A549 (cell line): Measurements from ENCODE around the gene ADAMTS2. TPM values are rescaled to one million over a fixed set of nuclear protein-coding genes. Genes with fewer than 3 reads are reported as not detected.

ENCODE experiments used
- ATAC-seq, 2 experiments: fragments of 200-7000 bp in 1 of 2; fragments of >200 bp in 1 of 2; cut with Nextera tagmentation in 1 of 2; cut with Tn5 transposase in 1 of 2; 3 replicates each; pipeline versions ENCODE4 v1.8.0 to v1.9.1; 2018 to 2020; ENCODE audit warnings: mild to moderate bottlenecking in 1 of 2, moderate library complexity in 1 of 2
- CTCF ChIA-PET: fragments of 300-600 bp; sonication (Branson Sonifier 250); formaldehyde crosslinking; extraction: SDS; loops from one replicate; lab custom pipeline; 2021; ENCODE audit warnings: antibody characterized with exemption, inconsistent platforms; lab: Yijun Ruan, JAX
- POLR2A ChIA-PET: fragments of 350-600 bp; formaldehyde crosslinking; extraction: SDS; loops from one replicate; lab custom pipeline; 2021; ENCODE audit warnings: antibody characterized with exemption, inconsistent platforms; lab: Yijun Ruan, JAX
- DNase-seq, 2 experiments: peaks; one replicate each; pipeline versions ENCODE4 v3.0.0 to v3.0.0-alpha.2; 2011 to 2016; ENCODE audit warnings: low read depth in 1 of 2, low spot score in 1 of 2
- FAIRE-seq: peaks from 2 replicates; lab custom pipeline; 2011; peaks lifted over from hg19 to GRCh38; lab: Jason Lieb, UNC
- H3K27ac ChIP-seq, 2 experiments: fragments of >200 bp; sonication (Bioruptor Twin); formaldehyde crosslinking; 3 replicates each; pipeline ENCODE4 v1.5.1; 2016 to 2017
- H3K4me1 ChIP-seq: fragments of >200 bp; sonication (Bioruptor Twin); formaldehyde crosslinking; 3 replicates; pipeline ENCODE4 v1.6.1; 2016
- H3K4me2 ChIP-seq: fragments of >200 bp; sonication (Bioruptor Twin); formaldehyde crosslinking; 3 replicates; pipeline ENCODE4 v1.6.1; 2016
- H3K4me3 ChIP-seq: fragments of >200 bp; sonication (Bioruptor Twin); formaldehyde crosslinking; 3 replicates; pipeline ENCODE4 v1.5.1; 2016
- H3K9me3 ChIP-seq: fragments of >200 bp; sonication (Bioruptor Twin); formaldehyde crosslinking; 3 replicates; pipeline ENCODE4 v1.6.1; 2016
- CBX2 ChIP-seq: fragments of 200-600 bp; sonication (generic); IDR thresholded peaks from 2 replicates; pipeline ENCODE4 v1.6.1; 2016; ENCODE audit warnings: low read depth, mild to moderate bottlenecking, borderline replicate concordance
- CBX8 ChIP-seq: fragments of 200-600 bp; sonication (generic); IDR thresholded peaks from 2 replicates; pipeline ENCODE4 v1.6.1; 2016
- CHD2 ChIP-seq: fragments of 150-350 bp; IDR thresholded peaks from 2 replicates; pipeline ENCODE4 v1.6.1; 2014; ENCODE audit warnings: low read length; ENCODE audit not compliant: partially characterized antibody
- CTCF ChIP-seq: fragments of >200 bp; sonication (Bioruptor Twin); formaldehyde crosslinking; IDR thresholded peaks from 3 replicates; pipeline ENCODE4 v1.5.1; 2016
- FOSB ChIP-seq: fragments of 250-450 bp; sonication (Bioruptor Pico); IDR thresholded peaks from 2 replicates; pipeline ENCODE4 v1.5.0; 2020; ENCODE audit warnings: mild to moderate bottlenecking, moderate library complexity
- FOXS1 ChIP-seq: fragments of 250-450 bp; sonication (Bioruptor Pico); IDR thresholded peaks from 2 replicates; pipeline ENCODE4 v1.5.0; 2020; ENCODE audit warnings: mild to moderate bottlenecking, moderate library complexity
- HES2 ChIP-seq: fragments of >200 bp; sonication (Bioruptor Twin); formaldehyde crosslinking; IDR thresholded peaks from 2 replicates; pipeline ENCODE4 v1.6.1; 2016
- HEYL ChIP-seq: fragments of 250-450 bp; sonication (Bioruptor Pico); IDR thresholded peaks from 2 replicates; pipeline ENCODE4 v1.8.0; 2021; ENCODE audit warnings: mild to moderate bottlenecking, moderate library complexity
- HMGXB4 ChIP-seq: fragments of 250-450 bp; sonication (Bioruptor Pico); IDR thresholded peaks from 2 replicates; pipeline ENCODE4 v1.5.0; 2021; ENCODE audit warnings: mild to moderate bottlenecking, moderate library complexity, borderline replicate concordance
- HOXA7 ChIP-seq: fragments of 250-450 bp; sonication (Bioruptor Pico); IDR thresholded peaks from 2 replicates; pipeline ENCODE4 v1.5.0; 2020; ENCODE audit warnings: mild to moderate bottlenecking, moderate library complexity
- HOXB5 ChIP-seq: fragments of 250-450 bp; sonication (Bioruptor Pico); IDR thresholded peaks from 2 replicates; pipeline ENCODE4 v1.5.0; 2020; ENCODE audit warnings: mild to moderate bottlenecking, moderate library complexity
- JUNB ChIP-seq: fragments of >200 bp; sonication (Bioruptor Twin); formaldehyde crosslinking; IDR thresholded peaks from 2 replicates; pipeline ENCODE4 v1.6.1; 2016
- KDM1A ChIP-seq: fragments of 200-600 bp; sonication (generic); IDR thresholded peaks from 2 replicates; pipeline ENCODE4 v1.6.1; 2016; ENCODE audit warnings: low read depth, mild to moderate bottlenecking
- KDM5A ChIP-seq: fragments of 200-600 bp; sonication (generic); IDR thresholded peaks from 2 replicates; pipeline ENCODE4 v1.6.1; 2016; ENCODE audit warnings: antibody characterized with exemption, mild to moderate bottlenecking
- MAZ ChIP-seq: fragments of 150-350 bp; IDR thresholded peaks from 2 replicates; pipeline ENCODE4 v1.6.1; 2014; ENCODE audit warnings: antibody characterized with exemption, low read depth, low read length, borderline replicate concordance
- NFE2L2 ChIP-seq: fragments of 150-350 bp; conservative IDR thresholded peaks from 2 replicates; pipeline ENCODE4 v1.6.1; 2014; ENCODE audit warnings: low read length
- POLR2A ChIP-seq: IDR thresholded peaks from 2 replicates; pipeline ENCODE4 v1.6.1; 2012; ENCODE audit warnings: mild to moderate bottlenecking, low read length
- RAD21 ChIP-seq, 2 experiments: fragments of >200 bp in 1 of 2; sonication (Bioruptor Twin) in 1 of 2; formaldehyde crosslinking in 1 of 2; IDR thresholded peaks in 1 of 2; conservative IDR thresholded peaks in 1 of 2; 2 replicates in 1 of 2; 3 replicates in 1 of 2; pipeline ENCODE4 v1.6.1; 2012 to 2018; ENCODE audit warnings: inconsistent platforms in 1 of 2
- REST ChIP-seq: fragments of 200-600 bp; sonication (generic); IDR thresholded peaks from 2 replicates; pipeline ENCODE4 v1.6.1; 2016; ENCODE audit warnings: antibody characterized with exemption, mild to moderate bottlenecking, moderate library complexity
- RNF2 ChIP-seq: fragments of 200-600 bp; sonication (generic); IDR thresholded peaks from 2 replicates; pipeline ENCODE4 v1.6.1; 2016; ENCODE audit warnings: low read depth, mild to moderate bottlenecking, antibody characterized with exemption, moderate library complexity, borderline replicate concordance
- TFCP2L1 ChIP-seq: fragments of 250-450 bp; sonication (Bioruptor Pico); IDR thresholded peaks from 2 replicates; pipeline ENCODE4 v1.5.0; 2021; ENCODE audit warnings: mild to moderate bottlenecking
- ZFP36 ChIP-seq: fragments of 450-650 bp; IDR thresholded peaks from 2 replicates; pipeline ENCODE4 v1.6.1; 2014; ENCODE audit warnings: borderline replicate concordance; ENCODE audit not compliant: partially characterized antibody
- ZSCAN20 ChIP-seq: fragments of 250-450 bp; sonication (Bioruptor Pico); IDR thresholded peaks from 2 replicates; pipeline ENCODE4 v1.8.0; 2022; ENCODE audit warnings: mild to moderate bottlenecking, moderate library complexity
- WGBS: methylation state at CpG from one replicate; pipeline ENCODE4 v1.1.6; 2017; ENCODE audit errors: missing lambda C conversion rate; 5-methylcytosine and 5-hydroxymethylcytosine counted together
- polyA plus RNA-seq, 4 experiments: library from polyadenylated mRNA; depleted of rRNA in 3 of 4; stranded (reverse); fragments of >200 nt; fragmentation: RNase III in 1 of 4; extraction: RNeasy Plus Mini Kit Qiagen cat#74134 plus additional on column Dnase treatment in 1 of 4; gene quantifications; 2 replicates in 3 of 4; 3 replicates in 1 of 4; pipeline ENCODE4 v1.2.3, GENCODE V29; 2011 to 2017

Gene ADAMTS2
- polyA plus RNA-seq, 2 of the 4 experiments (the other 2 are of a cell fraction): not detected

- no peak for TF ChIP-seq HES2
- no peak for TF ChIP-seq CHD2
- TF ChIP-seq MAZ: no peak
Observed at GRCh38 chr5:179193746-179194145, 151.5 kb downstream of the ADAMTS2 start (continued).

- FAIRE-seq: no peak
- ChIA-PET POLR2A (no interaction called here), CTCF (interaction anchor here (0.5 kb wide), 1 partner anchor 69 kb away, joined by 3 read pairs; no protein-coding TSS in a partner anchor)
Observed at GRCh38 chr5:179192891-179193470, 152.3 kb downstream of the ADAMTS2 start.

GRCh38 chr5:179192185-179192890, 152.9 kb downstream of the ADAMTS2 start:
- POLR2A ChIA-PET: no interaction called here
- Histone ChIP-seq H3K27ac (no peak overlapping the region), H3K4me2 (no peak overlapping the region), H3K4me3 (no peak overlapping the region), H3K4me1 (no peaks in the 10 kb centered on the region), H3K9me3 (peaks cover 22% of the 10 kb centered on the region; the same call in 2 of the 3 replicates)
- CTCF ChIA-PET: no interaction called here
- TF ChIP-seq HMGXB4 (CRISPR knock-in tag) (no peak), HOXA7 (CRISPR knock-in tag) (no peak), CBX8 (no peak), HOXB5 (no peak), CBX2 (no peak), RNF2 (no peak)
- WGBS: 22% methylated on average over 20 of the region's 20 CpGs
- no peak for ATAC-seq
- no peak for FAIRE-seq
- no peak for DNase-seq

More at GRCh38 chr5:179192891-179193470, 152.3 kb downstream of the ADAMTS2 start:
- Histone ChIP-seq H3K4me2 (no peak overlapping the region), H3K9me3 (peaks cover 16% of the 10 kb centered on the region; the same call in 1 of the 3 replicates), H3K27ac (no peak overlapping the region), H3K4me1 (no peaks in the 10 kb centered on the region), H3K4me3 (no peak overlapping the region)
- DNase-seq: no peak
- ATAC-seq: no peak
- no peak for TF ChIP-seq FOXS1
- WGBS: 45% methylated on average over 22 of the region's 22 CpGs

- Histone ChIP-seq H3K4me2 (no peak overlapping the region), H3K9me3 (peaks cover 26% of the 10 kb centered on the region; the same call in 2 of the 3 replicates), H3K27ac (no peak overlapping the region), H3K4me1 (no peaks in the 10 kb centered on the region), H3K4me3 (no peak overlapping the region)
- no peak for FAIRE-seq
- TF ChIP-seq CTCF (no peak), ZSCAN20 (CRISPR knock-in tag) (no peak), FOXS1 (no peak), NFE2L2 (no peak), HEYL (no peak), KDM1A (no peak), FOSB (CRISPR knock-in tag) (no peak), REST (no peak), POLR2A (no peak), HOXA7 (CRISPR knock-in tag) (no peak), JUNB (no peak), RAD21 (conservative IDR thresholded peaks at IDR 0.05 in 1 of 2, IDR thresholded peaks at IDR 0.05 in 1 of 2) (no peak), KDM5A (no peak), ZFP36 (no peak), TFCP2L1 (CRISPR knock-in tag) (no peak)
- TF ChIP-seq, all 56 proteins: peak for 0
- ChIA-PET POLR2A (no interaction called here), CTCF (no interaction called here)
- ATAC-seq (0 out of 6 replicates have a peak, but pooled peaks of 1 of the 2 experiments have one; percentile 9), DNase-seq (no peak)
- WGBS: 20% methylated on average over 12 of the region's 14 CpGs
Observed at GRCh38 chr5:179191506-179192184, 153.6 kb downstream of the ADAMTS2 start.
